ENCODE data around the gene C2CD2. TPM values are rescaled to one million over a fixed set of nuclear protein-coding genes. Genes with fewer than 3 reads are reported as not detected.
"Not testable (repeated sequence)": the region's sequence is repeated elsewhere in the genome, so short reads cannot be mapped to it uniquely, and the experiment has no call there.

C2CD2 gene
- polyA plus RNA-seq (2012; ENCODE audit: insufficient read depth, insufficient read length): 0.68 TPM

DNA sequence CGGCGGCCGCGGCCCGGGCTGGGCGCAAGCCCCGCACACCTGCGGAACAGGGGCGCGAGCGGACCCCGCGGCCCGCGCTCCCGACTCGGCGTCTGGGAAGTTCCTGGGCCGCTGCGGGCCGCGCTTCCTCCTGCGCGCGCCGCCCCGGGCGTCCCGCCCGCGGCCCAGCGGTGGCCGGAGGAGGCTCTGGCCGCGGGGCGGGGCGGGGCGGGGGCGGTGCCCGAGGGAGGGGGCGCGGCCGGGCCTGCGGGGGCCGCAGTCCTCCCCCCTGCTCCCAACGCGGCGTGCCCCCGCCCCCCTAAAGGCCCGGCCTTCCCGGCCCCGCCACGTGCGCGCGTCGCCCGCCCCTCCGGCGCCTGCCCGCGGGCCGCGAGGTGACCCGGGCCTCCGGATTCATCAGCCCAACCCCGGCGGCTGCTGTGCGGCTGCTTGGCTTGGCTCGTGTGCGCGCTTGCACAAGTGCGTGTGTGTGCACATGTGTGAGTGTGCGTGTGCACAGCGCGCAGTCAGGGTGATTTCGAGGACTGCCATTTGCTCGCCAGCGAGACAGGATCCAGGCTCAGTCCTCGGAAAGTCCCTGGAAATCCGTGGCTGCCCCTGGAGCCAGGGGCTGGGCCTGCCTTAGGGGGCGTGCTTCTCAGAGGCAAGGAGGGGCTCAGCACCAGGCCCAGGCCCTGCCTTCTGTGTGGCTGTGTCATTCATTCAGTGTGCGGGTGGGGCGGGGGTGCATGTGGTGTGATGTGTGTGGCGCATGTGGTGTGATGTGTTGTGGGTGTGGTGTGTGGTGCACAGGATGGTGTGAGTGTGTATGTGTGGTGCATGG lies at the start of gene C2CD2:
Gene C2CD2, minus strand, starts transcription at position 188 of the 823 bp plus-strand sequence. CDS start 370 bp downstream, outside the sequence.
- no peak for DNase-seq (ENCODE audit: low read depth, low spot score)
- no peak within 1 kb of the TSS for H3K4me3 ChIP-seq (ENCODE audit: low read length)

DNA sequence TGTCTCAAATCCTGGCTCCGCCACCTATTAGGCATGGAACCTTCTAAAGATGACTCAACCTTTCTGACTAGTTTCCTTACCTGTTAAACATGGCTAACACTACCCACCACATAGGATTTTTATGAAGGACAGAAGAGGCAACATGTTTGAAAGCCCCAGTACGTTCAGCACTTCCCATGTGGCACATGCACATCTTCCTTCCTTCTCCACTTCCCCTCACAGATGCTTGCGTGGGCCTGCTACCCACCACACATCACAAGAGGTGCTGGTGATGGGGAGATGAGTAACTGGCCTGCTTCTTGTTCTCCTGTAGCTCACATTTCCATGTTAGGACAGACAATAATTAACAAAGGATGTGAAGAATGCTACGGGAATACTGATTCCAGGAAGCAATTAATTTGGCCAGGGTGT lies 49.2 kb upstream of the C2CD2 start:
- no peak overlapping the region for H3K4me3 ChIP-seq (ENCODE audit: low read length)
- no peak for DNase-seq (ENCODE audit: low read depth, low spot score)

- H3K4me3 ChIP-seq (ENCODE audit: low read length): no peak overlapping the region
- no peak for DNase-seq (ENCODE audit: low read depth, low spot score)
These were observed 48.7 kb upstream of the C2CD2 start for GRCh38 chr21:42002421-42002958.

DNA sequence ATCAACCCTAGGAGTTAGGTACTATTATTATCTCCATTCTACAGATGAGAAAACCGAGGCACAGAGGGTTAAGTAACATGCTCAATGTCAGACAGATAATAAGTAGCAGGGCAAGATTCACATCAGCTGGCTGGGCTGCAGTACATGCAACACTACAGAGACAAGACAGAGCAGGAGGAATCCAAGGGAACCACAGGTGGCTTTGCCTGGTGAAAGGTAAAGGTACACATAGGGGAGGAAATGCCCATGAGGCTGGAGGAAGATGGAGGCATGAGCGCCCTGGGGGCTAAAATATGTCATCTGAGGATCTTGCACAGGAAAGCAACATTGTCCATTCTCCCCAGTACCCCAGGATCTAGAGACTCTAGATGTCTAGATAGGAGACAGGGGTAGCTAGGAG lies 48.0 kb upstream of the C2CD2 start:
- H3K4me3 ChIP-seq (ENCODE audit: low read length): no peak overlapping the region
- DNase-seq (ENCODE audit: low read depth, low spot score): no peak

DNA sequence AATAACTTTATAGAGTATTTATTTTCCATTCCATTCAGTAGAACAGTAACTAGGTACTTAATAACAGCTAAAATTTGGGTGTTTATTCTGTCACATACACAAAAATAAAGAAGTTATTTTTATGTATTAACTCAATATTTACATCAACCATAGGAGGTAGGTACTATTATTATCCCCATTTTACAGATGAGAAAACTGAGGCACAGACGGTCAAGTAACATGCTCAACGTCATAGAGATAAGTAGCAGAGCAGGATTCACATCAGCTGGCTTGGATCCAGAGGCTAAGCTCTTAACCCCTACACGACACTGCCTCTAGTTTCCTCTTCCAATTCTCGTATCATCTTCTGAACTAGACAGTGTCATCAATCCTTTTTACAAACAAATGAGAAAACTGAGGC lies 47.1 kb upstream of the C2CD2 start:
- no peak overlapping the region for H3K4me3 ChIP-seq (ENCODE audit: low read length)
- DNase-seq (ENCODE audit: low read depth, low spot score): no peak

DNA sequence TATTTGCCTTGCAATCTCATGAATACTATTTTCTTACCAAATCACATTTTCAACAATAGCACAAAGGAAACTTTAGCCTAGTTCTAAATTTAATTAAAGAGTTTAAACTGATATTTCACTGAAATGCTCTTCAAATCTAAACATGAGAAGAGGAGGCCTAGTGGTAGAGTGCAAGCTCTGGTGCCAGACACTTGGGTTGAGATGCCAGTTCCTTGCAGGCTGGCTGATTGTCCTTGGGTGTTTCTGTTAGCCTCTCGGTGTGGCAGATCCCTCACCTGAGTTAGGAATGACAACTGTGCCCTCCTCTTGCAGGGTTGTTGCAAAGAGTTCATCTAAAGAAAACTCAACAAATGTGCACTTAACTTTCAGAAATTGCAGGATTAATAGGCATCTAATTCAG lies 43.8 kb upstream of the C2CD2 start:
- no peak overlapping the region for H3K4me3 ChIP-seq (ENCODE audit: low read length)
- DNase-seq (ENCODE audit: low read depth, low spot score): no peak

- DNase-seq (ENCODE audit: low read depth, low spot score): no peak
- no peak overlapping the region for H3K4me3 ChIP-seq (ENCODE audit: low read length)
These were observed 41.8 kb upstream of the C2CD2 start for GRCh38 chr21:41995577-41995976.

DNA sequence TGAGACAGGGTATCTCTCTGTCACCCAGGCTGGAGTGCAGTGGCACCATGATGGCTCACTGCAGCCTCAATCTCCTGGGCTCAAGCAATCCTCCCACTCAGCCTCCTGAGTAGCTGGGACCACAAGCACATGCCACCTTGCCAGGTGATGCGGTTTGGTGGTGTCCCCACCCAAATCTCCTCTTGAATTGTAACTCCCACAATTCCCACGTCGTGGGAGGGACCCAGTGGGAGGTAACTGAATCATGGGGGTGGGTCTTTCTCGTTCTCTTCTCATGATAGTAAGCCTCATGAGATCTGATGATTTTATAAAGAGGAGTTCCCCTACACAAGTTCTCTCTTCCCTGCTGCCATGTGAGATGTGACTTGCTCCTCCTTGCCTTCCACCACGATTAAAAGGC lies 40.8 kb upstream of the C2CD2 start:
- DNase-seq (ENCODE audit: low read depth, low spot score): not testable (repeated sequence)

DNA sequence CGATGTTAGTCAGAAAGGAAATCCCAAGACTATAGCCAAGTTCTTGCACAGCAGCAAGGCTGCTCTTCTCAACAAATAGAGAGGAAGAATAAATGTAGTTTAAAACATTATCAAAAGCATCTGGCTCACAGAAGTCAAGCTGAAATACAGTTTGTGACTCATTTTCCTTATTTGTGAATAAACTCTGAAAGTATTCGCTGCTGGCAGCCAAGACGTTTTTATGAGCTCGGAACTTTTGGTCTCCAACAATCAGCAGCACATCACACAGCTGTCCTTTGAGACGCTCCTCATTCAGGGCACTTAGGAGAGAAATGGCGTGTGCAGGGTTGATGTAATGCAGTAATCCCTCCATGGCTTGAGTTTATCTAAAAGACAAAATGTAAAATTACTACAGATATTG lies 39.9 kb upstream of the C2CD2 start:
- H3K4me3 ChIP-seq (ENCODE audit: low read length): no peak overlapping the region
- no peak for DNase-seq (ENCODE audit: low read depth, low spot score)

More for the DNA sequence above, 40.8 kb upstream of the C2CD2 start:
- not testable (repeated sequence) for H3K4me3 ChIP-seq (ENCODE audit: low read length)

DNA sequence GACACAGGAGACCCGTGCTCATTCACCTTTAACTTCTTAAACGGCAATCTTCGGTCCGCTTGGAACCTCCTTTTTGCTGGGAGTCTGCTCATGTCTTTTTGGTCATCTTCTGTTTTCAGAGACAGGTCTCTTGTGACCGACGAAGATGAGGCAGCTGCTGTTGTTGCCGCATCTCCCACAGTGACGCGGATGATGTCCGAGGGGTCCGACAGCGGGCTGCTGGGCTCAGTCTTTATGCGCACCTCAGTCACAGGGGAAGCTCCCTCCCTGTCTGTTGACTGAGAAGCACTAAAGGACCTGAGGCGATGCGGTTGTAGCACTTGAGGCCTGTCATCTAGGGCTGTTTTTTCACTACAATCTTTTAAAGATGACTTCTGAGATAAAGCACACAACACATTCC lies 38.8 kb upstream of the C2CD2 start:
- no peak overlapping the region for H3K4me3 ChIP-seq (ENCODE audit: low read length)
- no peak for DNase-seq (ENCODE audit: low read depth, low spot score)

DNA sequence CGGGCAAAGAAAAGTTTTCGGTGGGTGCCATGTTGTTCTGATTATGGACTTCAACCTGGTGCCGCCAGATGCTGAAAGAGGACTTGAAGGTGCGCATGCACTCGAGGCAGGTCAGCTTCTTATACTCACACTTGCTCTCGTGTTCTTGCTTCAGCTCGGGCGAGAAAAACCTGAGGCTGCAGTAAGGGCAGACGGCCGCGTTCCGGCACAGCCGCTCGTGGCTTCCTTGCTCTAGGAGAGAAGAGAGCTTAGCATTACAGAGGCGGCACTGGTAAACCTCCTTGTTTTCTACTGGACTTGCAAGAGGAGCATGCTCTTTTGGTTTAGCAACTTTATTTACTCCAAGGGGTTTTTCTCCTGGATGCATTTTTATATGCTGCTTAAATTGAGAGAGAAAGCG lies 37.8 kb upstream of the C2CD2 start:
- no peak for DNase-seq (ENCODE audit: low read depth, low spot score)
- H3K4me3 ChIP-seq (ENCODE audit: low read length): no peak overlapping the region

- no peak overlapping the region for H3K4me3 ChIP-seq (ENCODE audit: low read length)
- no peak for DNase-seq (ENCODE audit: low read depth, low spot score)
These were observed 35.9 kb upstream of the C2CD2 start for GRCh38 chr21:41989698-41990097.

DNA sequence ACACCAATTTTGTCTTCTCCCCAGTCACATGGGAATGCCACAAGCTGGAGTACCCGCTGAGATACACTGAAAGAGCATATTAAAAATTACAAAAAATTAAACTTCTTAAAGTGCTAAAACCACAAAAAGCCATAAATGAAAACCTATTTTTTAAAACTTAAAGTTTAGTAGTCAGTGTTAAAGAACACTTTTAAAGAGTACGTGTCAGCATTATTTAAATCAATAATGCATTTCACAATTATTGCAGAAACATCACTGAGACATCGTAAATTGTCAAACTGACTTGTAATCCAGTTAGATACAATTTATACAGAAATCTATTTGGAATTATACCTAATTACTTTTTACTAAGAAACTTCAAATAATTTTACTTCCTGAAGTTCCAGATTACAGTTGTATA lies 33.5 kb upstream of the C2CD2 start:
- DNase-seq (ENCODE audit: low read depth, low spot score): no peak
- no peak overlapping the region for H3K4me3 ChIP-seq (ENCODE audit: low read length)

DNA sequence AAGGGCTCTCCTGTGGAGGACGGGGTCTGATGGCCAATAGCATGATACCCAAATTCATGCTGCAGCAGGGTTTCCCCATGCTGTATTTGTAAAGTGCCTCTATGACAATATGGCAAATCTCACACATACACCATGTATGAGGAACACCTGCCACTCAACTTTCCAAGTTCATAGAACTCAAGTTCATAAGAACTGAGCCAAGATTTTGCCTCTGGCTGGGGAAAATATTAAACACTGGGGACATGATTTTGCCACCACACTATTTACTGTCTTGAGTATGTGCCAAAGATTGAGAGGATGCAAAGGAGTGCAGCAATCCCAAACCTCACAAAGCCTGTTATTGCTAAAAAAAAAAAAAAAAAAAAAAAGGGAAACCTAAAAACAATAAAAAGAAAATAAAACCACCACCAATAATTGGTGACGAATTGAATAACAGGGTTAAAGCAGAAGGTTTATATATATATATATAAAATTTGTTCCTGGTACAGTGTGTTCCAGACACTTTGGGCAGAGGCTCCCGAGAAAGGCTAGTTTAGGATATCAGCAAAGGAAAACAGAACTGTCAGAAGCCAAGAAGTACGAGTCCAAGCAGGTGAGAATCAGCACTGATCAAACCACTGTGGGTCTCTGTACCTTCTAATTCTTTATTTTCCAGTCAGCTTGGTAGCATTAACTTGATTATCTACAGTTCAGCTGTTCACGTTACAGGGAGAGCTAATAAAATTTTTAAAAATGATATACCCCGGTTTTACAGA lies 32.0 kb upstream of the C2CD2 start:
- DNase-seq (ENCODE audit: low read depth, low spot score): no peak
- H3K4me3 ChIP-seq (ENCODE audit: low read length): no peak overlapping the region

- H3K4me3 ChIP-seq (ENCODE audit: low read length): no peak overlapping the region
- no peak for DNase-seq (ENCODE audit: low read depth, low spot score)
These were observed 29.4 kb upstream of the C2CD2 start for GRCh38 chr21:41983229-41983628.

- no peak overlapping the region for H3K4me3 ChIP-seq (ENCODE audit: low read length)
- no peak for DNase-seq (ENCODE audit: low read depth, low spot score)
These were observed 26.7 kb upstream of the C2CD2 start for GRCh38 chr21:41980561-41980960.

DNA sequence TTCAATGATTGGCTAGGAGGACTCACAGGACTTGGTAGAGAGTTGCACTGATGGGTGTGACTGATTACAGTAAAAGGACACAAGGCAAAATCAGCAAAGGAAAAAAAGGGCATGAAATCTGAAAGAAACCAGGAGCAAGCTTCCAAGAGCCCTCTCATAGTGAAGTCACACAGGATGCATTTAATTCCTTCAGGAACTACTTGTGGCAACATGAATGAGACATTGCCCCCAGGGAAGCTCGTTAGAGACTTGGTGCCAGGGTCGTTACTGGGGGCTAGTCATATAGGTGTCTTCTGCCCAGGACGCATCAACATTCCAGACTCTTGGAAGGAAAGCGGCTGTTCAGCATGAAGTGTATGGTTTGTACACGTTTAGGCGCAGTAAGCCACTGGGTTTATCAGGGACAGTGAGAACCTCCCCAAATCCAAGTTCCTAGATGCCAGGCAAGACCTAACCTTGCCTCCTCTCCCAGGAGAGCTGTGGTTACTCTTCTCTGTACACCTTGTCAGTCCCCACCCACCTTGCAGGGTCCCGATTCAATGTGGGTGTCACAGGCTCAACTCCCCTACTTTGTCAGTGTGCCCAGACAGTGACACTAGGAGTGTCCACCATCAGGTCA lies 26.0 kb upstream of the C2CD2 start:
- DNase-seq (ENCODE audit: low read depth, low spot score): no peak
- H3K4me3 ChIP-seq (ENCODE audit: low read length): no peak overlapping the region

GRCh38 chr21:41979335-41979734 lies 25.5 kb upstream of the C2CD2 start:
- DNase-seq (ENCODE audit: low read depth, low spot score): no peak
- no peak overlapping the region for H3K4me3 ChIP-seq (ENCODE audit: low read length)

DNA sequence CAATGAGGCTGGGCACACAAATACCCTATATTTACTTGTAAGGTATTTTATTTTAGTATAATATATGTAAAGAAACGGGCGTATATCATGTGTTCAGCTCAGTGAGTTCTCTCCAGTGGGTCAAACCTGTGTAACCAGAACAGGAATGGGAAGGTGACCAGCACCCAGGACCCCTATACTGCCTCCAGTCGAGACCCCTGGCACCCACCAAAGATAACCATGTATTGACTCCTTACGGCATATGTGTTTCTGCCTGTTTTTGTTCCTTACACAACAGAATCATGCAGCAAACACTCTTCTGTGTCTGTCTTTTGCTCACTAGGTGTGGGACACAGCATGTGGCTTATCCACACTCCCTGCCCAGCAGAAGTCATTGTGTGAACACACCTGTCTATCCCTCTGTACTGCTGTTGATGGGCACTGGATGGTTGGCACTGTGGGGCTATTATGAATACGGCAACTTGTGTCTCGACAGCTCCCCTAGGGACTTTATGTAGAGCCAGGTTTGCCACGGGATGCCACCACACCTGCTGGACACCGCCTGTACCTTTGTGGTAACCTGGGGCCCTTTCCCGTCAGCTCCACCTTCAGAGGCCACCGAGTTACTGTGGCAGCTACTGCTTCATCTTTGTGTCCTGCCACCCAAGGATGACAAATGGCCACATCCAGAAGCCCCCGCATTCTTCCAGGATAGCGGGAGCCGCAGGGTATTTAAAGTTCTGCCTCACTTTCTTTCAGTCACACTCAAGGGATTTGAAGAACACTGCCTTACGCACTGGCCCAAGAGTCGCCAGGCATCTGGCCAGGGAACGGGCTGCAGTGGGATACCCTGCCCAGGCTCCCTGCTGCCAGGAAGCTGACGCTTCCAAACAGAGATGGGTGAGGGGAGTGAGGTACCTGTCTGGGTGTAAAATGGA lies 23.5 kb upstream of the C2CD2 start:
- no peak for DNase-seq (ENCODE audit: low read depth, low spot score)

More for the DNA sequence above, 23.5 kb upstream of the C2CD2 start:
- no peak overlapping the region for H3K4me3 ChIP-seq (ENCODE audit: low read length)
